ENCODE data around the gene SOHLH1.
A peak's percentile ranks its signal among the peaks of the same experiment; 100 is the strongest.

Gene SOHLH1

DNA sequence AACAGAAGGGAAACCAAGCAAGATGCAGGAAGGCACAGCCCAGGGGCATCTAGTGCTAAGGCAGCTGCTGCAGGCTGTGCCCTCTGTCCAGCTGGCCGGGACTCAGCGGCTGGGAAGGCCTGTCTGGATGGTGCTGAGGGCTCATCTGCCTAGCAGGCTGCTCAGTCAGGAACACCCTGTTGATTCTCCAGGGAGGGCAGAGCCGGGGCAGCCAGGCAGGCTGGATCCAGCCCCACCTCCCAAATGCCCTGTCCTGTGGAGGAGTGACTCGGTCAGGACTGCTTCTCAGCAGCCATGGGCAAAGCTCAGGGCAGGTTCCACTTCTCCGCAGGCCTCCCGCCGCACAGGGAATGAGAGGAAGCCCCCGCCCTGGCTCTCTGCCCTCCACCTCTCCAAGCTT is 44.0 kb downstream of the SOHLH1 start:
- peak; percentile 29 for DNase-seq

GRCh38 chr9:135650408-135650807 is 48.9 kb downstream of the SOHLH1 start:
- no peak for DNase-seq

GRCh38 chr9:135649508-135649907 is 49.8 kb downstream of the SOHLH1 start:
- no peak for DNase-seq

- DNase-seq = no peak
These were observed 50.5 kb downstream of the SOHLH1 start for GRCh38 chr9:135648494-135649410.

GRCh38 chr9:135647884-135648283 is 51.4 kb downstream of the SOHLH1 start:
- no peak for DNase-seq

GRCh38 chr9:135644631-135645218 is 54.6 kb downstream of the SOHLH1 start:
- DNase-seq = no peak

Measured in eye (tissue), 1 donor.